Measurements from ENCODE around the gene CHCHD6.

DNA sequence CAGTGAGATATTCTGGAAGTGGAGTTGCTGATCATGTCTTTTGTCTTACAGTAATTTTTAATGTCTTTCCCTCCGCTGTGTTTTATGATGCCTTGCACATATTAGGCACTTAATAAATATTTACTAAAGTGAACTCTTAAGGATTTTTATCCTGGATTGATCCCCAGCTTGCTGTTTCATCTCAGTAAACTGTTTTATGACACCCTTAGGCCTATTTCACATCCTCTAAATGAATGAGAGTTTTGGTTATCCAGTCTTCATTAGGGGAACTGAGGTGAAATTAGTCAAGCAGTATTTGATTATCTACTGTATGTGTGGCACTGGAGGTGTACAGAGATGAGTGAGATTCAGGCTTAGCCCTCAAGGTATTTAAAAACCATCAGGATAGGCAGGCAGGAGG is 19.8 kb downstream of the CHCHD6 start:
- no peak for TF ChIP-seq CTCF (IDR thresholded peaks at IDR 0.05)
- no peak for TF ChIP-seq ZFX (IDR thresholded peaks at IDR 0.05; ENCODE audit: borderline replicate concordance)
